A673 (cell line): ENCODE data around the gene MVB12B. TPM values are rescaled to one million over a fixed set of nuclear protein-coding genes. Genes with fewer than 3 reads are reported as not detected.

Source experiments
- BruUV-seq: library from RNA; stranded (reverse); fragments of 400-500 nt; replicated peaks from 2 replicates; lab custom pipeline; 2021; lab: Mats Ljungman, UMichigan
- CTCF ChIA-PET: fragments of 300-600 bp; sonication (Branson Sonifier 250); formaldehyde crosslinking; loops from one replicate; lab custom pipeline; 2022; ENCODE audit warnings: antibody characterized with exemption; lab: Charles Lee
- POLR2A ChIA-PET: fragments of 300-600 bp; sonication (Branson Sonifier 250); formaldehyde crosslinking; loops from one replicate; lab custom pipeline; 2022; ENCODE audit warnings: antibody characterized with exemption; ENCODE audit not compliant: low non-redundant PET; lab: Charles Lee
- DNase-seq: peaks from one replicate; pipeline ENCODE4 v3.0.0-alpha.2; 2015; ENCODE audit warnings: low spot score
- H3K27ac ChIP-seq: fragments of 200-600 bp; sonication (generic); 2 replicates; pipeline ENCODE4 v1.5.1; 2016; ENCODE audit warnings: mixed run types, low read depth, mild to moderate bottlenecking, mixed read lengths, antibody characterized with exemption, low read length; ENCODE audit not compliant: poor library complexity, severe bottlenecking
- H3K27me3 ChIP-seq: fragments of 200-600 bp; sonication (generic); replicated peaks from 2 replicates; pipeline ENCODE4 v1.6.1; 2017; ENCODE audit warnings: mixed run types, low read depth, mild to moderate bottlenecking, mixed read lengths, antibody characterized with exemption, low read length; ENCODE audit not compliant: insufficient read depth, poor library complexity
- H3K36me3 ChIP-seq: fragments of 200-600 bp; sonication (generic); 2 replicates; pipeline ENCODE4 v1.6.1; 2016; ENCODE audit warnings: mixed run types, mild to moderate bottlenecking, mixed read lengths, antibody characterized with exemption, low read length; ENCODE audit not compliant: insufficient read depth, poor library complexity, severe bottlenecking
- H3K4me1 ChIP-seq: fragments of 200-600 bp; sonication (generic); 2 replicates; pipeline ENCODE4 v1.6.1; 2017; ENCODE audit warnings: mixed run types, mild to moderate bottlenecking, mixed read lengths, antibody characterized with exemption, low read length; ENCODE audit not compliant: insufficient read depth, poor library complexity, severe bottlenecking
- H3K4me3 ChIP-seq: fragments of 200-600 bp; sonication (generic); 2 replicates; pipeline ENCODE4 v1.5.1; 2016; ENCODE audit warnings: low read depth, mixed run types, mild to moderate bottlenecking, mixed read lengths, low read length; ENCODE audit not compliant: poor library complexity, severe bottlenecking
- H3K9me3 ChIP-seq: fragments of 200-600 bp; sonication (generic); 2 replicates; pipeline ENCODE4 v1.6.1; 2016; ENCODE audit warnings: mixed run types, low read depth, mild to moderate bottlenecking, mixed read lengths, antibody characterized with exemption, low read length; ENCODE audit not compliant: poor library complexity, severe bottlenecking
- CTCF ChIP-seq: fragments of 300-800, 200-600 bp; sonication (generic); conservative IDR thresholded peaks from 2 replicates; pipeline ENCODE4 v1.5.1; 2017; ENCODE audit warnings: low read depth, mild to moderate bottlenecking, antibody characterized with exemption, low read length, moderate library complexity, mixed read lengths
- EZH2 ChIP-seq: fragments of 200-600 bp; sonication (generic); IDR thresholded peaks from 2 replicates; pipeline ENCODE4 v1.6.1; 2017; ENCODE audit warnings: borderline replicate concordance, low read depth, mild to moderate bottlenecking, mixed read lengths, antibody characterized with exemption, low read length; ENCODE audit not compliant: poor library complexity, severe bottlenecking
- intact Hi-C: fragments of 100-400 bp; cut with micrococcal nuclease; formaldehyde crosslinking; loops from one replicate; pipeline ENCODE4 v1.10.0; 2022; ENCODE audit not compliant: unreplicated experiment
- total RNA-seq: library from RNA; stranded (reverse); gene quantifications from 2 replicates; pipeline ENCODE4 v1.2.3, GENCODE V29; 2021

Gene MVB12B
- total RNA-seq, 1 experiment from 2014 or later = 12.3 TPM

- CTCF ChIA-PET = no interaction called here
These were observed 132.9 kb downstream of the MVB12B start for GRCh38 chr9:126459546-126459945.

GRCh38 chr9:126459965-126460843, 133.6 kb downstream of the MVB12B start:
- no peak overlapping the region for H3K4me3 ChIP-seq
- H3K36me3 ChIP-seq = no peaks in the 10 kb centered on the region
- no peak overlapping the region for H3K27ac ChIP-seq
- no peak for TF ChIP-seq CTCF
- intact Hi-C loops = no loop called here
- no peak for DNase-seq
- ChIA-PET POLR2A (no interaction called here), CTCF (no interaction called here)
- no peaks in the 10 kb centered on the region for H3K4me1 ChIP-seq
- no peaks in the 10 kb centered on the region for H3K9me3 ChIP-seq
- no peaks in the 10 kb centered on the region for H3K27me3 ChIP-seq
- BruUV-seq = no TSS peak

More at GRCh38 chr9:126459546-126459945, 132.9 kb downstream of the MVB12B start:
- no peak overlapping the region for H3K4me3 ChIP-seq
- intact Hi-C loops = no loop called here
- POLR2A ChIA-PET = no interaction called here
- H3K27ac ChIP-seq = no peak overlapping the region
- no TSS peak for BruUV-seq
- no peaks in the 10 kb centered on the region for H3K36me3 ChIP-seq
- H3K9me3 ChIP-seq = no peaks in the 10 kb centered on the region
- no peaks in the 10 kb centered on the region for H3K27me3 ChIP-seq
- TF ChIP-seq CTCF = no peak
- no peak for TF ChIP-seq EZH2
- H3K4me1 ChIP-seq = no peaks in the 10 kb centered on the region
- no peak for DNase-seq

- intact Hi-C loops = no loop called here
- ChIA-PET POLR2A (no interaction called here), CTCF (no interaction called here)
- H3K27me3 ChIP-seq = no peaks in the 10 kb centered on the region
- H3K36me3 ChIP-seq = no peaks in the 10 kb centered on the region
- DNase-seq = no peak
- no TSS peak for BruUV-seq
- H3K4me1 ChIP-seq = no peaks in the 10 kb centered on the region
- H3K4me3 ChIP-seq = no peak overlapping the region
- H3K27ac ChIP-seq = no peak overlapping the region
- no peaks in the 10 kb centered on the region for H3K9me3 ChIP-seq
- TF ChIP-seq CTCF (no peak), EZH2 (no peak)
These were observed 134.4 kb downstream of the MVB12B start for GRCh38 chr9:126461029-126461428.
